Measurements from ENCODE around the gene GDF10. TPM values are rescaled to one million over a fixed set of nuclear protein-coding genes. Genes with fewer than 3 reads are reported as not detected.

Gene GDF10
- total and polyA plus RNA-seq, 2 donors (not counting 3 experiments of a cell fraction or from before 2014, with no cell fraction given) = not detected

GRCh38 chr10:47359101-47359500 is 59.1 kb downstream of the GDF10 start:
- intact Hi-C loops (cut with micrococcal nuclease) = no loop called here
- FAIRE-seq = no peak
- no peaks in the 10 kb centered on the region for H3K36me3 ChIP-seq (ENCODE audit: control insufficient read depth in 2 of 2, extremely low read depth in 1 of 2, insufficient read depth in 2 of 2, low read length in 2 of 2)
- no peaks in the 10 kb centered on the region for H3K79me2 ChIP-seq (ENCODE audit: control insufficient read depth, insufficient read depth, low read length)
- no peaks in the 10 kb centered on the region for H4K20me1 ChIP-seq (replicated peaks; ENCODE audit: control insufficient read depth, extremely low read depth, insufficient read depth, low read length)
- no peak overlapping the region for H2AFZ ChIP-seq (ENCODE audit: low read depth, low read length)
- no peaks in the 10 kb centered on the region for H3K9me3 ChIP-seq (replicated peaks; ENCODE audit: control insufficient read depth, insufficient read depth, low read length)
- no peak overlapping the region for H3K9ac ChIP-seq (replicated peaks; ENCODE audit: extremely low read depth, insufficient read depth, low read length)
- TF ChIP-seq GATA2 (IDR thresholded peaks at IDR 0.05; ENCODE audit: insufficient read depth, insufficient read length, low read depth, low read length) (no peak), POLR2AphosphoS5 (IDR thresholded peaks at IDR 0.05; ENCODE audit: insufficient read depth, low read depth, low read length) (no peak), JUN (IDR thresholded peaks at IDR 0.05; ENCODE audit: borderline replicate concordance, insufficient read depth, insufficient read length, low read depth) (no peak), POLR2A (IDR thresholded peaks at IDR 0.05; ENCODE audit: low read depth, low read length) (no peak), EZH2 (IDR thresholded peaks at IDR 0.05; ENCODE audit: borderline replicate concordance, low read depth, low read length, severe bottlenecking) (no peak)
- TF ChIP-seq, protein P1, sequence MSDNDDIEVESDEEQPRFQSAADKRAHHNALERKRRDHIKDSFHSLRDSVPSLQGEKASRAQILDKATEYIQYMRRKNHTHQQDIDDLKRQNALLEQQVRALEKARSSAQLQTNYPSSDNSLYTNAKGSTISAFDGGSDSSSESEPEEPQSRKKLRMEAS (IDR thresholded peaks at IDR 0.05; ENCODE audit: insufficient read depth, insufficient read length) = no peak
- no peaks in the 10 kb centered on the region for H3K27me3 ChIP-seq (ENCODE audit: control insufficient read depth in 2 of 2, insufficient read depth in 2 of 2, low read length in 2 of 2)
- CTCF ChIA-PET = interaction anchor here (0.8 to 1.9 kb wide), 4 partner anchors 11 to 18 kb away, joined by 3 to 5 read pairs (median 4); no protein-coding TSS in a partner anchor
- H3K9me1 ChIP-seq (replicated peaks; ENCODE audit: control insufficient read depth, extremely low read depth, insufficient read depth, low read length) = no peaks in the 10 kb centered on the region
- POLR2A ChIA-PET = no interaction called here
- no TSS peak for BruUV-seq (replicated peaks)
- no peak overlapping the region for H3K27ac ChIP-seq (ENCODE audit: insufficient read depth, low read depth, low read length)
- no peak overlapping the region for H3K4me2 ChIP-seq (ENCODE audit: insufficient read depth, low read length)
- no peak overlapping the region for H3K4me3 ChIP-seq (replicated peaks in 1 of 3; ENCODE audit: insufficient read depth in 1 of 3, low read depth in 1 of 3, low read length in 3 of 3)
- no peaks in the 10 kb centered on the region for H3K4me1 ChIP-seq (ENCODE audit: control insufficient read depth, extremely low read depth, insufficient read depth, low read length)
- dilution Hi-C loops (cut with MboI; ENCODE audit: extremely low pct_ligation_motif_present, low sequenced_read_pairs) = no loop called here
- DNase-seq (ENCODE audit: low read depth, low spot score) = no peak

DNA sequence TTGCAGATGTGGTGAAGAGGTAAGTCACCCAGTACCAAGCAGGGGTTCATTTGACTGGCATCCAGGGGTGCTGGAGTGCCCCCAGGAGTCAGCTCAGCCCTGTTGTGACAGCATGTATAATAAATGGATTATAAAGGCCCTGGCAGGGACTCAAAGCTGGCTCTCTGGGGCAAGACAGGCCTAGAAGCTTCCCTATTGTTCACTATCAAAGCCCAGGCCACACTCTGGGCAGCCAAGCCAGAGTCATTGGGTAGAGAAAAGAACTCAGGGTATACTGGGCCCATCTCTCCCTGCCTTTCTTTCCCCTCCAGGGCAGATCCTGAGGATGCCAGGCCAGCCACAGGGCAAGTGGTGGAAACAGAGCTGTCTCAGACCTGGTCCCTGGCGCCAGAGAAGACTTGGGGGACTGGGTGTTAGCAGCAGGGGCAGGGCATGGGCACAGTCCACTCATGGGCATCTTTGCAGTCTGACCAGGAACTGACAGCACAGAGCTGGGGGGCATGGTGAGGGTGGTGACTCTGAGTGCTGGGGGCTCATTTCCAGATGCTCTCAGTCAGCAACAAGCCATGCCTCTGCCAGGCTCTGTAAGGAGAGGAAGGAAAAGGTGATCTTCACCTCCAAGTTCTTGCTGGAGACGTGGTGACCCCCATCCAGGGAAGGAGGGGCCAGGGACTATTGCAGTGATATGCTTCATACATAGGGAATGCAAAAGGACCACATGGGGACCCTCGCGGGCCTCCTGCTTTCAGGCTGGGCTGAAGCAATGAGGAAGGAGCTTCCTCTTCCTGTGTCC is 59.8 kb downstream of the GDF10 start:
- no peaks in the 10 kb centered on the region for H3K79me2 ChIP-seq (ENCODE audit: control insufficient read depth, insufficient read depth, low read length)
- no peaks in the 10 kb centered on the region for H3K9me3 ChIP-seq (replicated peaks; ENCODE audit: control insufficient read depth, insufficient read depth, low read length)
- no peak overlapping the region for H3K9ac ChIP-seq (replicated peaks; ENCODE audit: extremely low read depth, insufficient read depth, low read length)
- intact Hi-C loops (cut with micrococcal nuclease) (no loop called here), dilution Hi-C loops (cut with MboI; ENCODE audit: extremely low pct_ligation_motif_present, low sequenced_read_pairs) (no loop called here)
- CTCF ChIA-PET = interaction anchor here (0.8 to 1.9 kb wide), 5 partner anchors 10 to 19 kb away, joined by 3 to 5 read pairs (median 4); no protein-coding TSS in a partner anchor
- H3K4me2 ChIP-seq (ENCODE audit: insufficient read depth, low read length) = no peak overlapping the region
- no peak for DNase-seq (ENCODE audit: low read depth, low spot score)
- no peaks in the 10 kb centered on the region for H3K36me3 ChIP-seq (ENCODE audit: control insufficient read depth in 2 of 2, extremely low read depth in 1 of 2, insufficient read depth in 2 of 2, low read length in 2 of 2)
- FAIRE-seq = no peak
- H3K4me1 ChIP-seq (ENCODE audit: control insufficient read depth, extremely low read depth, insufficient read depth, low read length) = no peaks in the 10 kb centered on the region
- no peaks in the 10 kb centered on the region for H4K20me1 ChIP-seq (replicated peaks; ENCODE audit: control insufficient read depth, extremely low read depth, insufficient read depth, low read length)
- no peak overlapping the region for H3K4me3 ChIP-seq (replicated peaks in 1 of 3; ENCODE audit: insufficient read depth in 1 of 3, low read depth in 1 of 3, low read length in 3 of 3)
- H3K27ac ChIP-seq (ENCODE audit: insufficient read depth, low read depth, low read length) = no peak overlapping the region
- TF ChIP-seq EZH2 (IDR thresholded peaks at IDR 0.05; ENCODE audit: borderline replicate concordance, low read depth, low read length, severe bottlenecking) = no peak
- TF ChIP-seq, protein P1 (IDR thresholded peaks at IDR 0.05; ENCODE audit: insufficient read depth, insufficient read length) = no peak
- TF ChIP-seq MYC (IDR thresholded peaks at IDR 0.05; ENCODE audit: low read depth, low read length) = no peak
- TF ChIP-seq CTCF (IDR thresholded peaks at IDR 0.05; ENCODE audit: extremely low read depth in 1 of 2, insufficient read depth in 1 of 2, low read depth in 1 of 2, low read length in 2 of 2) = no peak
- no peak for TF ChIP-seq FOS (IDR thresholded peaks at IDR 0.05; ENCODE audit: borderline replicate concordance, insufficient read depth, low read length)
- TF ChIP-seq JUN (IDR thresholded peaks at IDR 0.05; ENCODE audit: borderline replicate concordance, insufficient read depth, insufficient read length, low read depth) = no peak
- no peak for TF ChIP-seq POLR2A (IDR thresholded peaks at IDR 0.05; ENCODE audit: low read depth, low read length)
- no peak for TF ChIP-seq GATA2 (IDR thresholded peaks at IDR 0.05; ENCODE audit: insufficient read depth, insufficient read length, low read depth, low read length)
- no peak for TF ChIP-seq POLR2AphosphoS5 (IDR thresholded peaks at IDR 0.05; ENCODE audit: insufficient read depth, low read depth, low read length)
- BruUV-seq (replicated peaks) = no TSS peak
- no peak overlapping the region for H2AFZ ChIP-seq (ENCODE audit: low read depth, low read length)
- POLR2A ChIA-PET = no interaction called here
- H3K27me3 ChIP-seq (ENCODE audit: control insufficient read depth in 2 of 2, insufficient read depth in 2 of 2, low read length in 2 of 2) = no peaks in the 10 kb centered on the region
- no peaks in the 10 kb centered on the region for H3K9me1 ChIP-seq (replicated peaks; ENCODE audit: control insufficient read depth, extremely low read depth, insufficient read depth, low read length)
